Eye (tissue), 1 donor: ENCODE data around the gene MARCHF5.
"Not testable (repeated sequence)": the region's sequence is repeated elsewhere in the genome, so short reads cannot be mapped to it uniquely, and the experiment has no call there.

ENCODE experiments used
- DNase-seq: peaks from one replicate; pipeline ENCODE4 v3.0.0-alpha.2; 2015

MARCHF5 gene

DNA sequence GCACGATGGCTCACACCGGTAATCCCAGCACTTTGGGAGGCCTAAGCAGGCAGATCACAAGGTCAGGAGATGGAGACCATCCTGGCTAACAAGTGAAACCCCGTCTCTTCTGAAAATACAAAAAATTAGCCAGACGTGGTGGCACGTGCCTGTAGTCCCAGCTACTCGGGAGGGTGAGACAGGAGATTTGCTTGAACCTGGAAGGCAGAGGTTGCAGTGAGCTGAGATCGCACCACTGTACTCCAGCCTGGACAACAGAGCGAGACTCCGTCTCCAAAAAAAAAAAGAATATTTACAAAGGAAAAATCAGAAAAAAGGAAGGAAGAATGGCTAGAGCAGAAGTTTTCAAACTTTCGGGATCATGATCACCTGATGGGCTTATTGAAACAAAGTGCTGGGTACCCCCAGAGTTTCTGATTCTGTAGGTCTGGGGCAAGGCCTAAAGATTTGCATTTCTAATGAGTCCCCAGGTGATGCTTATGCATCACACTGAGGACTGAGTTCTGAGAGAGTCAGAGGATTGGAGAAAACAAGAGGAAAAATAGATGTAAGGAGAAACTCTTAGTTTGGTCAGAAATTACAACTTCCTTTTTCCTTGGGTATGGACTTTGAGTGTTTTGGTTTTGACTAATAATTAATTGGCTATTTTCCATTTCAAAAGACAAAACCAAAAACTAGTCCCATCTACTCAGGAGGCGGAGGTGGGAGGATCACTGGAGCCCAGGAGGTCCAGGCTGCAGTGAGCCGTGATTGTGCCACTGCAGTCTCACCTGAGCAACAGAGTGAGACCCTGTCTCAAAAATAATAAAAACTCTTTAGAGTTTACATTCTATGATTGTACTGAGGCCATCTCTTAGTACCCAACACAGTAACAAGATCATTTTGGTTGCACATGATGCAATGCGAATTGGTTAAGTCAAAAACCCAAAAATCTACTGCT is 14.4 kb downstream of the MARCHF5 start:
- no peak for DNase-seq

DNA sequence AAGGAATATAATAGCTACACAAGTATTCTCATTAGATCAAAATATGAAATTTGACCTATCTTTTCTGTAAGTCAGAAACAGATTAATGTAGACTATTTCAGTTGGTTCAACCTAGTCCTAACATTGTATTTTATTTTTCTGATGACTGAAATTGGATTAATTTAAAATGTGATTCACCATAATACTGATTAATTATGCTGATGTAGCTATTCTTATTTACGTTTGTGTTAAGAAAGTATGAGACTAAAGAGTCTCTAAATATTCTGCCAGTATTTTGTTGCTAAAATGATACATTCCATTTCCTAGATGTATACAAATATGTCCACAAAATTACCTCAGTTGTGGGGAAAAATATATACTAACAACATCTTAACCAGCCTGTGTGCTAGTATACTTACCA is 18.3 kb downstream of the MARCHF5 start:
- no peak for DNase-seq

DNA sequence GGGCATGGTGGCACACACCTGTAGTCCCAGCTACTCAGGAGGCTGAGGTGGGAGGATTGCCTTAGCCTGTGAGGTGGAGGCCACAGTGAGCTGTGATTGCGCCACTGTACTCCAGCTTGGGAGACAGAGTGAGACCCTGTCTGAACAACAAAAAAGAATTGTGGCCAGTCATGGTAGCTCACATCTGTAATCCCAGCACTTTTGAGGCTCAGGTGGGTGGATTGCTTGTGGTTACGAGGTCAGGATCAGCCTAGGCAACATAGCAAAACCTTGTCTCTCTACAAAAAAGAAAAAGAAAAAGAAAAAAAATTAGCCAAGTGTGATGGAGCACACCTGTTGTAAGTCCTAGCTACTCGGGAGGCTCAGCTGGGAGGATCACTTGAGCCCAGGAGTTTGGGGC is 22.8 kb downstream of the MARCHF5 start:
- DNase-seq, result no peak

DNA sequence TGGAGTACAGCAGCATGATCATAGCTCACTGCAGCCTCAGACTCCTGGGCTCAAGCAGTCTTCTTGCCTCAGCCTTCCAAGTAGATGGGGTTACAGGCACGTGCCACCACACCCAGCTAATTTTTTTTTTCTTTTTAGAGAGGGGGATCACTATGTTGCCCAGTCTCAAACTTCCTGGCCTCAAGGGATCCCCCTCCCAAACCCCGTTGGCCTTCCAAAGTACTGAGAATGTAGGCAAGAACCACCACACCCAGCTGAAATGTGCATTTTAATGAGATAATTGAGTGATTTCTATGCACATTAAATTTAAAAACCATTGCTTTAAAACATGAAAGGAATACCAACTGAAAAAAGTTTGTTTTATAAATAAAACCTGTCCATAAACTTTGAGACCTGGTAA is 25.6 kb downstream of the MARCHF5 start:
- no peak for DNase-seq

DNA sequence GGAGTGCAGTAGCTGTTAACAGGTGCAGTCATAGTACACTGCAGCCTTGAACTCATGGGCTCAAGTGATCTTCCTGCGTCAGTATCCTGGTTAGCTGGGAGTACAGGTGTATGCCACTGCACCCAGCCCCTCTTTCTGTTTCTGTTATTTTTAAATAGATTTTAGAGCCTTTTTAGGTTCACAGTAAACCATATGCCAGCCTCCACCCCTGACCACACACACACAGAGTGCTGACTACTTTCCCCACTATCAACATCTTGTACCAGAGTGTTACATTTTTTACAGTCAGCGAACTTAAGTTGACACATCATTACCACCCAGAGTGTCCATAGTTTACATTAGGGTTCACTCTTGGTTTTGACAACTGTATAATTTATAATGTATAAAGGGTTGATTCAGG is 32.1 kb downstream of the MARCHF5 start:
- no peak for DNase-seq

DNA sequence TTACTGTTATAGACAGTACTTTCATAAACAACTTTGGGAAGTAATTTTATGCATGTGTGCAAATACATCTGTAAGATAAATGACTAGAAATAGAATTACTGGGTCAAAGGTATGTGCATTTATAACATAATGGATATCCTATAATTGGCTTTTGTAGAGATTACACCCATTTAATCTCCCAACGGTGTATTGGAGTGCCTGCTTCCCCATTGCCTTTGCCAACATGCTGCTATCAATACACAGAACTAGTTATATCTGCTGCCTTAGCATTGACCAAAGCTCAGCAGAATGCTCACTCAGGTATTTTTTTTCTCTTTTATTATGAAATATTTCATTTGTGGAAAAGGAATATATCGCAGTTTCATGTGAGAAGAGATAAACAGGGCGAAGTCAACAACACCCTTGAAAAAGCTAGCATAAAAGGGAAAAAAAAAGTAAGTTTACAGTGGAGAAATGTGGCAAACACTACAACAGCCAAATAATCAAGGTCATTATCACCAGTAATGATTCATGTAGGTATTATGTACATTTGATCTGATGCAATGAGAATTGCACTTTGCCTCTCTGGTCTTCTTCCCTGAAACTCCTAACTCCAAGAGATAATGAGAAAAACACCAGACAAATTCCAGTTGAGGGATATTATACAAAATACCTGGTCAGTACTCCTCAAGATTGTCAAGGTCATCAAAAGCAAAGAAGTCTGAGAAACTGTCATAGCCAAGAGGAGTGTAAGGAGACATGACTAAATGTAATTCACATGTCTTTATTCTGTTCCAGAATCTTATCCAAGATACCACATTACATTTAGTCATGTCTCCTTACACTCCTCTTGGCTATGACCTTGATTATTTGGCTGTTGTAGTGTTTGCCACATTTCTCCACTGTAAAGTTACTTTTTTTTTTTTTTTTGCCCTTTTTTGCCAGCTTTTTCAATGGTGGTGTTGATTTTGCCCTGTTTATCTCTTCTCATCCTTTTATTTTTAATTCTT is 36.8 kb downstream of the MARCHF5 start:
- no peak for DNase-seq

DNA sequence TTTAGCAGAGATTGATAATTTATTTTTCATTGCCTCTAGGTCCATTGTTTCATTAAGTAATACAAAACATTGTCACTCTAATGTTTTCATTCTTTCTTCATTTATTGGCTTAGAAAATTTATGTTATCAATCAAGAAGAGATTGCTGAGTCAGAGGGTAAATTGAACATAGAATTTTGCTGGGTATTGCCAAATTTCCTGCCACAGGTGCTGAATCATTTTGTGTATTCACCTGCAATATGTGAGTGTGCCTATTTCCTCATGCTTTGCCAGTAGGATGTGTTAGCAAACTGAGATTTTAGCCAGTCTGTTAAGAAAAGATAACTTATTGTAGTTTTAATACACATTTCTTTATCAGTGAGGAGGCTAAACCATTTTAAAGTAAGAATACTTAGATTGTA is 38.0 kb downstream of the MARCHF5 start:
- DNase-seq, result no peak

DNA sequence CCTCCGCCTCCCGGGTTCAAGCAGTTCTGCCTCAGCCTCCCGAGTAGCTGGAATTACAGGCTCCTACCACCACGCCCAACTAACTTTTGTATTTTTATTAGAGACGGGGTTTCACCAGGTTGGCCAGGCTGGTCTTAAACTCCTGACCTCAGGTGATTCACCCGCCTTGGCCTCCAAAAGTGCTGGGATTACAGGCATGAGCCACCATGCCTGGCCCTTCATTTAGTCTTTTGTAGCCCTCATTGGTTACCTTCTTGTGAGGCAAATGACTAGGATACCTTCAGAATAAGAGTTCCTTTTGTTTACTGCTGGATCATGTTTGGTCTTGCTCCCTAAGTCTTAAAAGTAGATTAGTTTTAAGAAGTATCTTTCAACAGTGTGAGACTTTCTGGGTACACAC is 39.0 kb downstream of the MARCHF5 start:
- DNase-seq, result not testable (repeated sequence)

DNA sequence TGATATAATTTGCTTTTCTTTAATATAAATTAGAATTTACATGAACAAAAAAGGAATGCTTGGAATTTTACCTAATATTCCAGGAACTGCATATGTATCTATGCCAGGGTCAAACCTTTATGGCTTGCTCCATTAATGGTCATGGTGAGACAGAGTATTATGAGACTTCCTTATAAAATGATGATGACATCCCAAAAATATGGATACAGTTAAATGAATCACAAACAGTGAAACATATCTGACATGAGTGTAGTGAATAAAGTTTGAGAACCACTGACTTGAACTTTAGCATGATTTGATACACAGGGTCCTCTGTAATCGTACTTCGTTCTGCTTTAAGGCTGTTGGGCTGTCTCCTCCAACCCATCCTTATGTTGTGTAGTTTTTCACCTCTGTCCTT is 51.8 kb downstream of the MARCHF5 start:
- DNase-seq, result no peak

DNA sequence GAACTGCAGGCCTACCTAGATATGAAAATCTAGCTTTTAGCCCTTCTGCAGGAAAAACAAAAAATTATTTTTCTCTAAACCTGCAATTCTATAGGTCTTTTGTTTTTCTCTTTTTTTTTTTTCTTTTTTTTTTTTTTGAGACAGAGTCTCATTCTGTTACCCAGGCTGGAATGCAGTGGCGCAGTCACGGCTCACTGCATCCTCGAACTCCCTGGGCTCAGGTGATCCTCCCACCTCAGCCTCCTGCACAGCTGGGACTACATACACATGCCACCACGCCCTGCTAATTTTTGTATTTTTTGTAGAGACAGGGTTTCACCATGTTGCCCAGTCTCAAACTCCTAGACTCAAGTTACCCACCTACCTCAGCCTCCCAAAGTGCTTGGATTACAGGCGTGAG is 54.6 kb downstream of the MARCHF5 start:
- not testable (repeated sequence) for DNase-seq

DNA sequence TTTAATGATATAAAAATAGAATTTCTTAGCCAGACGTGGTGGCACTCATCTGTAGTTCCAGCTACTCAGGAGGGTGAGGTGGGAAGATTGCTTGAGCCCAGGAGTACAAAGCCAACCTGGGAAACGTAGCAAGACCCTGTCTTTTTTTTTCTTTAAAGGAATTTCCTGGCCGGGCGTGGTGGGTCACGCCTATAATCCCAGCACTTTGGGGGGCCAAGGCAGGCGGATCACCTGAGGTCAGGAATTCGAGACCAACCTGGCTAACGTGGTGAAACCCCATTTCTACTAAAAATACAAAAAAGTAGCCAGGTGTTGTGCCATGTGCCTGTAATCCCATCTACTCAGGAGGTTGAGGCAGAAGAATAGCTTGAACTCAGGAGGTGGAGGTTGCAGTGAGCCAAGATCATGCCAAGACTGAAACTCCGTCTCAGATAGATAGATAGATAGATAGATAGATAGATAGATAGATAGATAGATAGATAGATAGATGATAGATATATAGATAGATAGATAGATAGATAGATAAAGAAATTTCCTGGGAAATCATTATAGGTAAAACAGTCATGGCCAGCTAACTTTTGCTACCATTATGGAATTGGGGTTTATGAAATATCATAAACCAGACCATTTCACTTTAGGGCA is 56.2 kb downstream of the MARCHF5 start:
- DNase-seq, result not testable (repeated sequence)

DNA sequence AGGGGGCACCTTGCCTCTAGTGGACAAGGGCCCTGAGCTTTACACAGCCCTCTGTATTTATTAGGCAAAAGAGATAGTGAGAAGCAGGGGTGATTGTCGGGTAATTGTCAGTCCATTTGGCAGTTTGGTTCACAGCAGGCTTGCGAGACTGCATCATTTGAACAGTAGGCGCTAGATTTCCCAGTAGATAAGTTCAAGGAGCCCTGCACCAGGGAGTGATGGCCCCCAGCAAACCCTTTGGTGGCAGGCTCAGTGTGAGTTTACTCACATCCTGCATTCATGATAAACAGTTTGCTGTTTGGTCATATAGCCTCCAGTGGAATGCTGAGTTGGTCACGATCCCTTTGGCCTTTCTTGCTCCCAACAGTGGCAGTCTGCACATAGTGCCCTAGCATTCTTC is 59.4 kb downstream of the MARCHF5 start:
- no peak for DNase-seq

DNA sequence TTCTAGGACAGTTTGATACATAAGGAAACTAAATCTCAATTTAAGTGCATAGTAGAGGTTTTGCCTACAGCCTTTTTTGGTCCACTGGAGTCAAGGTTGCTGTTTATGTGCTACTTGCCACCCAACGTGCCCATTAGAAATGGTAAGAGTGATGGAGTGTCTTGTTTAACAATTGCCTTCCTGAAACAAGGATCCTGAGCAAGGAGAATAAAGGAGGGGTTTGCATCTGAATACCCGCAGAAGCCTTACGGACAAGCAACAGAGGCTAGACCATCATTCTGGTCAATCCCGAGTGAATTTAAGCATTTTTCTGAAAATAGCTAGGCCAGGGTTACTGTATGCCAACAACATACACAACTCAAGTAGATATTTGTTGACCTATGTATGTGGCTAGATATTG is 63.6 kb downstream of the MARCHF5 start:
- DNase-seq, result no peak

DNA sequence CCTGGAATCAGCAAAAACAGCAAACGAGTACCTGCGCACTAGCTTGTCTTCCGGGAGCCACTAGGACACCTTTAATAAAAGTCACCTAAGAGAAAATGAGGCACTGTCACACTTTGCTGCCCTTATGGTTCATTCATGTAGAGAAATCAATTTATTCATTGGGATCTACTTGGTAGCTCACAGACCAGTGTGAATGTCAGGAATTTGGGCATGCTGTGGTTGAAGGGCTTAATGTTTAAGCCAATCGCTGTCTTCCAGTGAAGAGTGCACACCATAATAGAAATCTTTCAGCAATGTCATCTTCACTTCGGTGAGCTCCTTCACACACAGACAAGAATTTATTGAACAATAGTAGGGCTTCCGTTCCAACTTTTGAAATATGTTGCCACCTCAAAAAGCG is 65.1 kb downstream of the MARCHF5 start:
- no peak for DNase-seq

DNA sequence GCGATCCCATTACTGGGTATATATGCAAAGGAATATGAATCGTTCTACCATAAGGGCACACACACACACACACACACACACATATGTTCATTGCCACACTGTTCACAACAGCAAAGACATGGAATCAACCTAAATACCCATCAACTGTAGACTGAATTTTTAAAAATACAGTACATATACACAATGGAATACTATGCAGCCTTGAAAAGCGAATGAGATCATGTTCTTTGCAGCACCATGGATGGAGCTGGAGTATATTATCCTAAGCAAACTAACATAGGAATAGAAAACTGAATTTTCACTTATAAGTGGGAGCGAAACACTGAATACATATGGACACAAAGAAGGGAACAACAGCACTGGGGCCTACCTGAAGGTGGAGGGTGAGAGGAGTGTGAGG is 72.5 kb downstream of the MARCHF5 start:
- no peak for DNase-seq

DNA sequence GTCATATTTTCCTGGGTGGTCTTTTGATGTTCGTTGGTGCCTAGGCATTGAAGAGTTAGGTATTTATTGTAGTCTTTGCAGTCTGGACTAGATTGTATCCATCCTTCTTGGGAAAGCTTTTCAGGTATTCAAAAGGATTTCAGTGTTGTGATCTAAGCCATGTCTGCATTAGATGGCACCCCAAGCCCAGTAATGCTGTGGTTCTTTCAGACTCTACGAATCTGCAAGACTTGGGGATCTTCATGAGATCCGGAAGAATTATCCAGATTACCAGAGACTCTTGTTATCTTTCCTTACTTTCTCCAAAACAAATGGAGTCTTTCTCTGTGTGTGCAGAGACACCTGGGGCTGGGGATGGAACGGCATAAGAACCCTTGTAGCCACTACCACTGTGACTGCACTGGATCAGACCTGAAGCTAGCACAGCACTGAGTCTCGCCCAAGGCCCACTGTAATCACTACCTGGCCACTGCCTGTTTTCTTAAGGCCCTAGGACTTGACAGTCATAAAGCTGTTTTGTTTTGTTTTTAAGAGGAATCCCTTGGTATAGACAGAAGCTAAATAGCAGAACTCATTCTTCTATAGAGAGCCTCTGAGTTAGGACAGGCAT is 75.5 kb downstream of the MARCHF5 start:
- DNase-seq, result no peak

DNA sequence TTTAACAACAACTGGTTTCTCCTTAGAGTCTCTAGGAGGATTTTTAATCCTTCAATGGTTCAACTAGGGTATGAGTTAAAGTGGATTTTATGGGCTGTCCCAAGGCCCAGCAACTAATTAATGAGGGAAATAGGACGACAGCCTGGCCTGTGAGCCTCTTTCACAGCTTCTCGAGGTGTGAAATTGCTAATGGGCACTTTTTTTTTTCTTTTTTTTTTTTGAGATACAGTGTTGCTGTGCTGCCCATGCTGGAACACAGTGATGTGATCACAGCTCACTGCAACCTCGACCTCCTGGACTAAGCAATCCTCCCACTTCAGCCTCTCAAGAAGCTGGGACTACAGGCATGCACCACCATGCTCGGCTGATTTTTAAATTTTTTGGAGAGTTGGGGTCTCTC is 87.0 kb downstream of the MARCHF5 start:
- no peak for DNase-seq

DNA sequence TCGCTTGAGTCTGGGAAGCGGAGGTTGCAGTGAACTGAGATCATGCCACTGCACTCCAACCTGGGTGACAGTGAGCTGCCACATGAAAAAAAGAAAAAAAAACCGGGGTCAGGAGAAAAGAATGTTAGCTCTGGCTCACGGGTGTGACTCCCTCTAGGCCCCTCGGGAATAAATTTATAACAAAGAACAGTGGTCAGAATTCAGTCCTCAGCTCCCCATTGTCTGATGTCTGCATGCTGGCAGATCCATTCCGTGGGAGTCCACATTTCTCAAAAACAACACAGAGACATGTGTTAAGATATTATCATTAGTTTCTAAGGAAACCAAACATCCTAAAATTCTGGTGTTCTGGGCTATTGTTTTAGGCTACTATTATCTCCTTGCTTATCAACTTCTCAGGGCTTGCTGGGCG is 90.6 kb downstream of the MARCHF5 start:
- DNase-seq, result no peak

DNA sequence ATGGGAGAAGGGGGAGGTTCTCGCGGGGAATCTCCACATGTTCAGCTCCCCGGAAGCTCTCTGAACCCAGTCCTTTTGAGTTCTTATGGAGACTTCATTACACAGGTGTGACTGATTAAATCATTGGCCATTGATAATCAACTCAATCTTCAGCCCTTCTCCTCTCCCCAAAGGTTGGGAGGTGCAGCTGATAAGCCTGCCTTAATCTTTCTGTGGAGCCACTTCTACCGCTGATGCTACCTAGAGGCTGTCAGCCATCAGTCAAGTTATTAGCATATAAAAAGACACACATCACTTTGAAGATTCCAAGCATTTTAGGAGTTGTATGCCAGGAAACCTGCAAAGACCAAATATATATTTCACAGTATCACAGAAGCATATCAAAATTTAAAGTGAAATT is 91.7 kb downstream of the MARCHF5 start:
- DNase-seq, result no peak

DNA sequence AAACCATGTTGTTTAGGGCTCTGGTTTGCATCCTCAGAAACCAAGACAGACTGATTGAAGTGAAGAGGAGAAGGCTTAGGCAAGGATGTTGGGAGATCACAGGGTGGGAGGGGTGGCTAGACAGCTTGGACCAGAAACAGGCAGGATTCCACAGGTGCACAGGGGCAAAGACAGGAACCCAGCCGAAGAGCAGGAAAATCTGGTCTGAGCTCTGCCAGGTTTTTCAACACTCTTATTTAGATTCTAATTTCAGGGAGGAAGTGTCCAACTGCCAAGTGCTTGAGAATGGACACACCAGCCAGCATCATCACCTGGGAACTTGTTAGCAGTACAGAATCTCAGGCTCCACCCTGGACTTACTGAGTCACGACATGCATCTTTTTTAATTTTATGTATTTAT is 93.8 kb downstream of the MARCHF5 start:
- no peak for DNase-seq

DNA sequence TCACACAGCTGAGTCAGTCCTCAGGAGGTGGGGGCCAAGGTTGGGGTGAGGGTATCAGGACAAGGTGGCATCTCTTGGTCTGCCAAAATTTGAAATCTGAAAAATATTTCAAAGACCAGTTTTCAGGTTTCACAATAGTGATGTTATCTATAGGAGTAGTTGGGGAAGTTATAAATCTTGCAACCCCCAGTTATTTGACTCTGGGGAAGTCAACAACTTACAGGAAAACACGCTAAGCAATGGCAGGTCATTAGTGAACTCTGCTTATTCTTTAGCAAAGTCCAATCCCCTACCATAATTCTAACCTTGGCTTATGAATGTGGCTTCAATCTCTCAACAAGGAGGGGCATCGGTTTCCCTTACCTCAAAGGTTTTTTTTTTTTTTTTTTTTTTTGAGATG is 94.9 kb downstream of the MARCHF5 start:
- DNase-seq, result no peak

DNA sequence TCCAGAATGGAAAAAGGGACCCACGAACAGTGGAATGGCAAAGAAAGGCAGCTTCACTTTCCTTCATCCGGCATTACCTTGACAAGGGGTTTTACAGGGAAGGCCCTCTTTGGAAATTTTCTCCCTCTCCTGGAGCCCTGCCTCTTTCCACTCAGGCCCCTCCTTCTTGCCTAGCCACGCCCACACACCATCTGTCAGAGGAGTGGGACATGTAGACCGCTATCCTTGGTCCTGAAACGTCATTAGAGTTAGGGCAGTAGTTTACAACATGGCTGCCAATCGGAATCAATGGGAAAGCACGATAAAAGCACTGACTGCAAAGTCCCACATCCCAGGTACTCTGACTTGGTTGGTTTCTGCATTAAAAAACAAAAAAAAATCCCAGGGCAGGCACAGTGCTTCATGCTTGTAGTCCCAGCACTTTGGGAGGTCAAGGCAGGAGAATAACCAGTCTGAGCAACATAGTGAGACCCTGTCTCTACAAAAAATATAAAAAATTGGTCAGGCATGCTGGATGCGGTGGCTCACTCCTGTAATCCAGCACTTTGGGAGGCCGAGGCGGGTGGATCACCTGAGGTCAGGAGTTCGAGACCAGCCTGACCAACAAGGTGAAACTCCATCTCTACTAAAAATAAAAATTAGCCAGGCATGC is 96.4 kb downstream of the MARCHF5 start:
- peak; percentile 85 for DNase-seq
